ENCODE measurements around the gene EMC8. TPM values are rescaled to one million over a fixed set of nuclear protein-coding genes. Genes with fewer than 3 reads are reported as not detected.

Gene EMC8
- total and polyA plus RNA-seq, 2 experiments from 2014 or later, result 51.1 to 69.4 TPM

DNA sequence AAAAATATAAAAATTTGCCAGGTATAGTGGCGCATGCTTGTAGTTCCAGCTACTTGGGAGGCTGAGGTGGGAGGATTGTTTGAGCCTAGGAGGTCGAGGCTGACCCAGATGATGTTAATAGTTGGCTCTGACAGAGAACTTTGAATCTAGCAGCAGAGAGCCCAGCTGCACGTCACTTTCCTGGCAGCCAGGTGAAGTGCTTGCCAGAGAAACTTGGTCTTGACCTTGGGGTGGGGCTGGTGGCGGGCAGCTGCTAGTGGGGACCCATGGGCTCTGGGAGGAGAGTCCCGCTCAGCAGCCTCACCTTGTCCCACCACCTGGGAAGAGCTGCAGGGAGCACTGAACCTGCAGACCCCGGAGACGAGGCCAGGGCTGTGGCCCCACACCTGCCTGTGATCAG is 45.4 kb downstream of the EMC8 start:
- no peak for ATAC-seq
- H3K27me3 Mint-ChIP-seq (ENCODE audit: insufficient read depth, low read depth, poor library complexity), result peaks cover 37% of the 10 kb centered on the region
- no peaks in the 10 kb centered on the region; the same call in 1 of the 2 replicates for H3F3A ChIP-seq (replicated peaks; ENCODE audit: low read depth)

More for the DNA sequence above, 45.4 kb downstream of the EMC8 start:
- Histone ChIP-seq H3K27ac (ENCODE audit: low read depth) (no peak overlapping the region), H2AFZ (no peak overlapping the region), H3K4me1 (ENCODE audit: insufficient read depth) (peaks cover 34% of the 10 kb centered on the region), H3K79me2 (replicated peaks; ENCODE audit: insufficient read depth) (no peaks in the 10 kb centered on the region), H3K36me3 (ENCODE audit: insufficient read depth) (no peaks in the 10 kb centered on the region), H3K27me3 (ENCODE audit: insufficient read depth) (peaks cover 27% of the 10 kb centered on the region), H4K20me1 (replicated peaks; ENCODE audit: insufficient read depth) (no peaks in the 10 kb centered on the region; the same call in 1 of the 2 replicates), H3K9me2 (ENCODE audit: insufficient read depth) (no peaks in the 10 kb centered on the region), H3K4me2 (no peak overlapping the region), H3K4me3 (no peak overlapping the region)
- Mint-ChIP-seq H3K36me3 (ENCODE audit: low read depth) (no peaks in the 10 kb centered on the region), H3K27ac (no peak overlapping the region), H3K4me3 (no peak overlapping the region), H3K4me1 (peaks cover 34% of the 10 kb centered on the region), H3K9me3 (no peaks in the 10 kb centered on the region)
- no peak for TF ChIP-seq ZNF331 (CRISPR knock-in tag; IDR thresholded peaks at IDR 0.05; ENCODE audit: low read depth)
- no peak for TF ChIP-seq POLR2AphosphoS5 (IDR thresholded peaks at IDR 0.05; ENCODE audit: low read depth)
- TF ChIP-seq, protein P1, sequence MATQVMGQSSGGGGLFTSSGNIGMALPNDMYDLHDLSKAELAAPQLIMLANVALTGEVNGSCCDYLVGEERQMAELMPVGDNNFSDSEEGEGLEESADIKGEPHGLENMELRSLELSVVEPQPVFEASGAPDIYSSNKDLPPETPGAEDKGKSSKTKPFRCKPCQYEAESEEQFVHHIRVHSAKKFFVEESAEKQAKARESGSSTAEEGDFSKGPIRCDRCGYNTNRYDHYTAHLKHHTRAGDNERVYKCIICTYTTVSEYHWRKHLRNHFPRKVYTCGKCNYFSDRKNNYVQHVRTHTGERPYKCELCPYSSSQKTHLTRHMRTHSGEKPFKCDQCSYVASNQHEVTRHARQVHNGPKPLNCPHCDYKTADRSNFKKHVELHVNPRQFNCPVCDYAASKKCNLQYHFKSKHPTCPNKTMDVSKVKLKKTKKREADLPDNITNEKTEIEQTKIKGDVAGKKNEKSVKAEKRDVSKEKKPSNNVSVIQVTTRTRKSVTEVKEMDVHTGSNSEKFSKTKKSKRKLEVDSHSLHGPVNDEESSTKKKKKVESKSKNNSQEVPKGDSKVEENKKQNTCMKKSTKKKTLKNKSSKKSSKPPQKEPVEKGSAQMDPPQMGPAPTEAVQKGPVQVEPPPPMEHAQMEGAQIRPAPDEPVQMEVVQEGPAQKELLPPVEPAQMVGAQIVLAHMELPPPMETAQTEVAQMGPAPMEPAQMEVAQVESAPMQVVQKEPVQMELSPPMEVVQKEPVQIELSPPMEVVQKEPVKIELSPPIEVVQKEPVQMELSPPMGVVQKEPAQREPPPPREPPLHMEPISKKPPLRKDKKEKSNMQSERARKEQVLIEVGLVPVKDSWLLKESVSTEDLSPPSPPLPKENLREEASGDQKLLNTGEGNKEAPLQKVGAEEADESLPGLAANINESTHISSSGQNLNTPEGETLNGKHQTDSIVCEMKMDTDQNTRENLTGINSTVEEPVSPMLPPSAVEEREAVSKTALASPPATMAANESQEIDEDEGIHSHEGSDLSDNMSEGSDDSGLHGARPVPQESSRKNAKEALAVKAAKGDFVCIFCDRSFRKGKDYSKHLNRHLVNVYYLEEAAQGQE (IDR thresholded peaks at IDR 0.05; ENCODE audit: unreplicated experiment), result no peak
- no peak for TF ChIP-seq STAT1 (IDR thresholded peaks at IDR 0.05; ENCODE audit: unreplicated experiment)
- TF ChIP-seq EZH2 (IDR thresholded peaks at IDR 0.05; ENCODE audit: low read depth, unreplicated experiment), result no peak
- TF ChIP-seq, protein P2, sequence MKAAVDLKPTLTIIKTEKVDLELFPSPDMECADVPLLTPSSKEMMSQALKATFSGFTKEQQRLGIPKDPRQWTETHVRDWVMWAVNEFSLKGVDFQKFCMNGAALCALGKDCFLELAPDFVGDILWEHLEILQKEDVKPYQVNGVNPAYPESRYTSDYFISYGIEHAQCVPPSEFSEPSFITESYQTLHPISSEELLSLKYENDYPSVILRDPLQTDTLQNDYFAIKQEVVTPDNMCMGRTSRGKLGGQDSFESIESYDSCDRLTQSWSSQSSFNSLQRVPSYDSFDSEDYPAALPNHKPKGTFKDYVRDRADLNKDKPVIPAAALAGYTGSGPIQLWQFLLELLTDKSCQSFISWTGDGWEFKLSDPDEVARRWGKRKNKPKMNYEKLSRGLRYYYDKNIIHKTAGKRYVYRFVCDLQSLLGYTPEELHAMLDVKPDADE (IDR thresholded peaks at IDR 0.05), result no peak
- TF ChIP-seq EZH2phosphoT487 (IDR thresholded peaks at IDR 0.05; ENCODE audit: unreplicated experiment), result no peak
- TF ChIP-seq JUNB (IDR thresholded peaks at IDR 0.05; ENCODE audit: unreplicated experiment), result no peak
- TF ChIP-seq, protein P3, sequence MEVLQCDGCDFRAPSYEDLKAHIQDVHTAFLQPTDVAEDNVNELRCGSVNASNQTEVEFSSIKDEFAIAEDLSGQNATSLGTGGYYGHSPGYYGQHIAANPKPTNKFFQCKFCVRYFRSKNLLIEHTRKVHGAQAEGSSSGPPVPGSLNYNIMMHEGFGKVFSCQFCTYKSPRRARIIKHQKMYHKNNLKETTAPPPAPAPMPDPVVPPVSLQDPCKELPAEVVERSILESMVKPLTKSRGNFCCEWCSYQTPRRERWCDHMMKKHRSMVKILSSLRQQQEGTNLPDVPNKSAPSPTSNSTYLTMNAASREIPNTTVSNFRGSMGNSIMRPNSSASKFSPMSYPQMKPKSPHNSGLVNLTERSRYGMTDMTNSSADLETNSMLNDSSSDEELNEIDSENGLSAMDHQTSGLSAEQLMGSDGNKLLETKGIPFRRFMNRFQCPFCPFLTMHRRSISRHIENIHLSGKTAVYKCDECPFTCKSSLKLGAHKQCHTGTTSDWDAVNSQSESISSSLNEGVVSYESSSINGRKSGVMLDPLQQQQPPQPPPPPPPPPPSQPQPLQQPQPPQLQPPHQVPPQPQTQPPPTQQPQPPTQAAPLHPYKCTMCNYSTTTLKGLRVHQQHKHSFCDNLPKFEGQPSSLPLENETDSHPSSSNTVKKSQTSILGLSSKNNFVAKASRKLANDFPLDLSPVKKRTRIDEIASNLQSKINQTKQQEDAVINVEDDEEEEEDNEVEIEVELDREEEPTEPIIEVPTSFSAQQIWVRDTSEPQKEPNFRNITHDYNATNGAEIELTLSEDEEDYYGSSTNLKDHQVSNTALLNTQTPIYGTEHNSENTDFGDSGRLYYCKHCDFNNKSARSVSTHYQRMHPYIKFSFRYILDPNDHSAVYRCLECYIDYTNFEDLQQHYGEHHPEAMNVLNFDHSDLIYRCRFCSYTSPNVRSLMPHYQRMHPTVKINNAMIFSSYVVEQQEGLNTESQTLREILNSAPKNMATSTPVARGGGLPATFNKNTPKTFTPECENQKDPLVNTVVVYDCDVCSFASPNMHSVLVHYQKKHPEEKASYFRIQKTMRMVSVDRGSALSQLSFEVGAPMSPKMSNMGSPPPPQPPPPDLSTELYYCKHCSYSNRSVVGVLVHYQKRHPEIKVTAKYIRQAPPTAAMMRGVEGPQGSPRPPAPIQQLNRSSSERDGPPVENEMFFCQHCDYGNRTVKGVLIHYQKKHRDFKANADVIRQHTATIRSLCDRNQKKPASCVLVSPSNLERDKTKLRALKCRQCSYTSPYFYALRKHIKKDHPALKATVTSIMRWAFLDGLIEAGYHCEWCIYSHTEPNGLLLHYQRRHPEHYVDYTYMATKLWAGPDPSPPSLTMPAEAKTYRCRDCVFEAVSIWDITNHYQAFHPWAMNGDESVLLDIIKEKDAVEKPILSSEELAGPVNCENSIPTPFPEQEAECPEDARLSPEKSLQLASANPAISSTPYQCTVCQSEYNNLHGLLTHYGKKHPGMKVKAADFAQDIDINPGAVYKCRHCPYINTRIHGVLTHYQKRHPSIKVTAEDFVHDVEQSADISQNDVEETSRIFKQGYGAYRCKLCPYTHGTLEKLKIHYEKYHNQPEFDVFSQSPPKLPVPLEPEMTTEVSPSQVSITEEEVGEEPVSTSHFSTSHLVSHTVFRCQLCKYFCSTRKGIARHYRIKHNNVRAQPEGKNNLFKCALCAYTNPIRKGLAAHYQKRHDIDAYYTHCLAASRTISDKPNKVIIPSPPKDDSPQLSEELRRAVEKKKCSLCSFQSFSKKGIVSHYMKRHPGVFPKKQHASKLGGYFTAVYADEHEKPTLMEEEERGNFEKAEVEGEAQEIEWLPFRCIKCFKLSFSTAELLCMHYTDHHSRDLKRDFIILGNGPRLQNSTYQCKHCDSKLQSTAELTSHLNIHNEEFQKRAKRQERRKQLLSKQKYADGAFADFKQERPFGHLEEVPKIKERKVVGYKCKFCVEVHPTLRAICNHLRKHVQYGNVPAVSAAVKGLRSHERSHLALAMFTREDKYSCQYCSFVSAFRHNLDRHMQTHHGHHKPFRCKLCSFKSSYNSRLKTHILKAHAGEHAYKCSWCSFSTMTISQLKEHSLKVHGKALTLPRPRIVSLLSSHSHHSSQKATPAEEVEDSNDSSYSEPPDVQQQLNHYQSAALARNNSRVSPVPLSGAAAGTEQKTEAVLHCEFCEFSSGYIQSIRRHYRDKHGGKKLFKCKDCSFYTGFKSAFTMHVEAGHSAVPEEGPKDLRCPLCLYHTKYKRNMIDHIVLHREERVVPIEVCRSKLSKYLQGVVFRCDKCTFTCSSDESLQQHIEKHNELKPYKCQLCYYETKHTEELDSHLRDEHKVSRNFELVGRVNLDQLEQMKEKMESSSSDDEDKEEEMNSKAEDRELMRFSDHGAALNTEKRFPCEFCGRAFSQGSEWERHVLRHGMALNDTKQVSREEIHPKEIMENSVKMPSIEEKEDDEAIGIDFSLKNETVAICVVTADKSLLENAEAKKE (CRISPR knock-in tag; IDR thresholded peaks at IDR 0.05), result no peak
- TF ChIP-seq ZNF114 (CRISPR knock-in tag; IDR thresholded peaks at IDR 0.05), result no peak
- no peak for TF ChIP-seq NANOG (IDR thresholded peaks at IDR 0.05; ENCODE audit: borderline replicate concordance)
- TF ChIP-seq, protein P4, sequence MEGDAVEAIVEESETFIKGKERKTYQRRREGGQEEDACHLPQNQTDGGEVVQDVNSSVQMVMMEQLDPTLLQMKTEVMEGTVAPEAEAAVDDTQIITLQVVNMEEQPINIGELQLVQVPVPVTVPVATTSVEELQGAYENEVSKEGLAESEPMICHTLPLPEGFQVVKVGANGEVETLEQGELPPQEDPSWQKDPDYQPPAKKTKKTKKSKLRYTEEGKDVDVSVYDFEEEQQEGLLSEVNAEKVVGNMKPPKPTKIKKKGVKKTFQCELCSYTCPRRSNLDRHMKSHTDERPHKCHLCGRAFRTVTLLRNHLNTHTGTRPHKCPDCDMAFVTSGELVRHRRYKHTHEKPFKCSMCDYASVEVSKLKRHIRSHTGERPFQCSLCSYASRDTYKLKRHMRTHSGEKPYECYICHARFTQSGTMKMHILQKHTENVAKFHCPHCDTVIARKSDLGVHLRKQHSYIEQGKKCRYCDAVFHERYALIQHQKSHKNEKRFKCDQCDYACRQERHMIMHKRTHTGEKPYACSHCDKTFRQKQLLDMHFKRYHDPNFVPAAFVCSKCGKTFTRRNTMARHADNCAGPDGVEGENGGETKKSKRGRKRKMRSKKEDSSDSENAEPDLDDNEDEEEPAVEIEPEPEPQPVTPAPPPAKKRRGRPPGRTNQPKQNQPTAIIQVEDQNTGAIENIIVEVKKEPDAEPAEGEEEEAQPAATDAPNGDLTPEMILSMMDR (conservative IDR thresholded peaks at IDR 0.05; ENCODE audit: low read depth in 2 of 2), result no peak
- TF ChIP-seq CREB1 (CRISPR knock-in tag; IDR thresholded peaks at IDR 0.05; ENCODE audit: low read depth), result no peak
- DNase-seq (ENCODE audit: low spot score), result no peak

Data from GM23338 (cell line).